ENCODE data around the gene MAGI3.

Gene MAGI3

DNA sequence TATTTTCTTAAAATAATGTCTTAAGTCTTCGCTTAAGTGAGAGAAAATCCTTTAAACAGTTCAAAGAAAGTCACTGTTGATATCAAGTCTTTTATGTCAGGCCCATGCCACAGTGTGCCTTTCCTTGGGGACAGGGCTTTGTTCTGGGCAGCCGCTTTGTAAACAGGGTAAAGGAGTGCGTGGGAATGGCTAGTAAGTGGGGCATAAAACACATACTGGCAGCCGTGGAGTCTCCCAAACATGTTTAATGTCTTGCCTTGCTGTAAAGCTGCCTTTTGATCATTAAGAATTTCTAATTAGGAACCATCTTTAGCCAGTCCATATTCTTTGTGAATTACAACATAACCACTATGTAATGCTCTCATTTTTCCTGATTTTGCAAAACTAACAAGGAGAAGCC lies 269.2 kb downstream of the MAGI3 start:
- Histone ChIP-seq H3K14ac (ENCODE audit: low read length) (no peak overlapping the region), H2AK5ac (ENCODE audit: low read depth, low read length) (no peak overlapping the region), H3K79me1 (ENCODE audit: low read depth, low read length) (no peaks in the 10 kb centered on the region), H3K27ac (replicated peaks; ENCODE audit: low read length) (no peak overlapping the region), H3K18ac (ENCODE audit: low read length) (no peak overlapping the region), H2AFZ (ENCODE audit: low read length) (no peak overlapping the region), H4K8ac (ENCODE audit: low read depth, low read length) (no peak overlapping the region), H3K23ac (ENCODE audit: low read depth, low read length, poor library complexity) (no peak overlapping the region), H2BK12ac (ENCODE audit: low read length) (no peak overlapping the region), H3K36me3 (replicated peaks in 1 of 2; ENCODE audit: control insufficient read depth in 2 of 2, insufficient read depth in 2 of 2, low read length in 2 of 2) (peaks cover 0 to 8% of the 10 kb centered on the region in 2 donors), H3K9ac (ENCODE audit: low read depth, low read length, poor library complexity) (no peak overlapping the region), H2BK15ac (ENCODE audit: low read length) (no peak overlapping the region), H3K4me1 (ENCODE audit: control insufficient read depth in 2 of 2, insufficient read depth in 1 of 2, low read depth in 1 of 2, low read length in 2 of 2) (peaks cover 0 to 5% of the 10 kb centered on the region in 2 donors), H4K91ac (ENCODE audit: low read depth, low read length, poor library complexity) (no peak overlapping the region), H3K4me2 (ENCODE audit: insufficient read depth, low read length, poor library complexity, severe bottlenecking) (no peak overlapping the region), H2BK120ac (ENCODE audit: low read depth, low read length) (no peak overlapping the region), H3K4ac (ENCODE audit: low read length) (no peak overlapping the region), H2BK5ac (ENCODE audit: low read length) (no peak overlapping the region), H3K9me3 (replicated peaks in 1 of 2; ENCODE audit: control insufficient read depth in 2 of 2, insufficient read depth in 1 of 2, low read depth in 1 of 2, low read length in 2 of 2) (no peaks in the 10 kb centered on the region), H3K4me3 (ENCODE audit: low read length in 2 of 2) (no peak overlapping the region), H3K27me3 (ENCODE audit: control insufficient read depth in 3 of 3, insufficient read depth in 3 of 3, low read depth in 1 of 3, low read length in 3 of 3) (no peaks in the 10 kb centered on the region)
- DNase-seq (ENCODE audit: low spot score) = no peak
- WGBS, 2 donors (ENCODE audit: extremely low coverage in 2 of 2, insufficient read length in 2 of 2, insufficient replicate concordance in 1 of 2) = no CpG with 5 or more reads among the region's 4 CpGs

GRCh38 chr1:113660088-113660487 lies 269.8 kb downstream of the MAGI3 start:
- H3K23ac ChIP-seq (ENCODE audit: low read depth, low read length, poor library complexity) = no peak overlapping the region
- no CpG with 5 or more reads among the region's 3 CpGs for WGBS, 2 donors (ENCODE audit: extremely low coverage in 2 of 2, insufficient read length in 2 of 2, insufficient replicate concordance in 1 of 2)
- H3K36me3 ChIP-seq (replicated peaks in 1 of 2; ENCODE audit: control insufficient read depth in 2 of 2, insufficient read depth in 2 of 2, low read length in 2 of 2) = peaks cover 0 to 8% of the 10 kb centered on the region in 2 donors
- no peak overlapping the region for H2AFZ ChIP-seq (ENCODE audit: low read length)
- no peak overlapping the region for H2BK120ac ChIP-seq (ENCODE audit: low read depth, low read length)
- H3K9ac ChIP-seq (ENCODE audit: low read depth, low read length, poor library complexity) = no peak overlapping the region
- no peaks in the 10 kb centered on the region for H3K9me3 ChIP-seq (replicated peaks in 1 of 2; ENCODE audit: control insufficient read depth in 2 of 2, insufficient read depth in 1 of 2, low read depth in 1 of 2, low read length in 2 of 2)
- H3K4ac ChIP-seq (ENCODE audit: low read length) = no peak overlapping the region
- peaks cover 0 to 5% of the 10 kb centered on the region in 2 donors for H3K4me1 ChIP-seq (ENCODE audit: control insufficient read depth in 2 of 2, insufficient read depth in 1 of 2, low read depth in 1 of 2, low read length in 2 of 2)
- H3K14ac ChIP-seq (ENCODE audit: low read length) = no peak overlapping the region
- H2BK15ac ChIP-seq (ENCODE audit: low read length) = no peak overlapping the region
- no peak overlapping the region for H2AK5ac ChIP-seq (ENCODE audit: low read depth, low read length)
- no peaks in the 10 kb centered on the region for H3K27me3 ChIP-seq (ENCODE audit: control insufficient read depth in 3 of 3, insufficient read depth in 3 of 3, low read depth in 1 of 3, low read length in 3 of 3)
- no peak overlapping the region for H2BK12ac ChIP-seq (ENCODE audit: low read length)
- no peak overlapping the region for H3K27ac ChIP-seq (replicated peaks; ENCODE audit: low read length)
- H3K4me2 ChIP-seq (ENCODE audit: insufficient read depth, low read length, poor library complexity, severe bottlenecking) = no peak overlapping the region
- H2BK5ac ChIP-seq (ENCODE audit: low read length) = no peak overlapping the region
- no peak for DNase-seq (ENCODE audit: low spot score)
- no peak overlapping the region for H4K91ac ChIP-seq (ENCODE audit: low read depth, low read length, poor library complexity)
- no peak overlapping the region for H3K18ac ChIP-seq (ENCODE audit: low read length)
- no peak overlapping the region for H4K8ac ChIP-seq (ENCODE audit: low read depth, low read length)
- no peaks in the 10 kb centered on the region for H3K79me1 ChIP-seq (ENCODE audit: low read depth, low read length)
- no peak overlapping the region for H3K4me3 ChIP-seq (ENCODE audit: low read length in 2 of 2)

GRCh38 chr1:113662101-113662500 lies 271.8 kb downstream of the MAGI3 start:
- WGBS, 2 donors (ENCODE audit: extremely low coverage in 2 of 2, insufficient read length in 2 of 2, insufficient replicate concordance in 1 of 2) = no CpG with 5 or more reads among the region's 1 CpG
- H3K4me1 ChIP-seq (ENCODE audit: control insufficient read depth in 2 of 2, insufficient read depth in 1 of 2, low read depth in 1 of 2, low read length in 2 of 2) = peaks cover 0 to 5% of the 10 kb centered on the region in 2 donors
- H2AK5ac ChIP-seq (ENCODE audit: low read depth, low read length) = no peak overlapping the region
- no peak overlapping the region for H3K27ac ChIP-seq (replicated peaks; ENCODE audit: low read length)
- no peaks in the 10 kb centered on the region for H3K9me3 ChIP-seq (replicated peaks in 1 of 2; ENCODE audit: control insufficient read depth in 2 of 2, insufficient read depth in 1 of 2, low read depth in 1 of 2, low read length in 2 of 2)
- H3K4ac ChIP-seq (ENCODE audit: low read length) = no peak overlapping the region
- H2BK5ac ChIP-seq (ENCODE audit: low read length) = no peak overlapping the region
- no peak overlapping the region for H4K8ac ChIP-seq (ENCODE audit: low read depth, low read length)
- H3K36me3 ChIP-seq (replicated peaks in 1 of 2; ENCODE audit: control insufficient read depth in 2 of 2, insufficient read depth in 2 of 2, low read length in 2 of 2) = peaks cover 2 to 8% of the 10 kb centered on the region in 2 donors
- no peak overlapping the region for H2BK12ac ChIP-seq (ENCODE audit: low read length)
- H3K9ac ChIP-seq (ENCODE audit: low read depth, low read length, poor library complexity) = no peak overlapping the region
- no peaks in the 10 kb centered on the region for H3K27me3 ChIP-seq (ENCODE audit: control insufficient read depth in 3 of 3, insufficient read depth in 3 of 3, low read depth in 1 of 3, low read length in 3 of 3)
- H2BK120ac ChIP-seq (ENCODE audit: low read depth, low read length) = no peak overlapping the region
- H3K4me3 ChIP-seq (ENCODE audit: low read length in 2 of 2) = no peak overlapping the region
- DNase-seq (ENCODE audit: low spot score) = no peak
- H3K4me2 ChIP-seq (ENCODE audit: insufficient read depth, low read length, poor library complexity, severe bottlenecking) = no peak overlapping the region
- H2AFZ ChIP-seq (ENCODE audit: low read length) = no peak overlapping the region
- H2BK15ac ChIP-seq (ENCODE audit: low read length) = no peak overlapping the region
- H3K14ac ChIP-seq (ENCODE audit: low read length) = no peak overlapping the region
- no peak overlapping the region for H3K18ac ChIP-seq (ENCODE audit: low read length)
- H4K91ac ChIP-seq (ENCODE audit: low read depth, low read length, poor library complexity) = no peak overlapping the region
- no peak overlapping the region for H3K23ac ChIP-seq (ENCODE audit: low read depth, low read length, poor library complexity)
- H3K79me1 ChIP-seq (ENCODE audit: low read depth, low read length) = no peaks in the 10 kb centered on the region

DNA sequence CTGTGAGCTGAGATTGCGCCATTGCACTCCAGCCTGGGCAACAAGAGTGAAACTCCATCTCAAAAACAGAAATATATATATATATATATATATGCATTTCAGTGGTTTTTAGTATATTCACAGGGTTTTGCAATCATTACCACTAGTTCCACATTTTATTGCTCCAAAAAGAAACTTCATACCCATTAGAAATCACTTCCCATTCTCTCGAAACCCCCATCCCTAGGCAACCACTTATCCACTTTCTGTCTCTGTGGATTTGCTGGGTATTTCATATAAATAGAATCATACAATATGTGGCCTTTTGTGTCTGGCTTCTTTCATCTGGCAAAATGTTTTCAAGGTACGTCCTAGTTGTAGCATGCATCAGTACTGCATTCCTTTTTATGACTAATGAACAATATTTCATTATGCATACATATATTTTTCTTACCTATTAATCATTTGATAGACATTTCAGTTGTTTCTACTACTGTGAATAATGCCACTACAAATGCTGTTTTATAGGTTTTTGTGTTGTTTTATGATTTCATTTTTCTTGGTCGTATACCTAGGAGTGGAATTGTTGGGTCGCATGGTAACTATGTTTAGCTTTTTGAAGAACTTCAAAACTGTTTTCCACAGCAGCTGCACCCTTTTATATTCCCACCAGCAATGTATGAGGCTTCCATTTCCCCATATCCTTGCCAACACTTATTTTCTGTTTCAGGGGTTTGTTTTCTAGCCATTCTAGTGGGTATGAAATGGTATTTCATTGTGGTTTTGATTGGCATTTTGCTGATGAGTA lies 273.0 kb downstream of the MAGI3 start:
- H3K4me2 ChIP-seq (ENCODE audit: insufficient read depth, low read length, poor library complexity, severe bottlenecking) = no peak overlapping the region
- H3K4ac ChIP-seq (ENCODE audit: low read length) = no peak overlapping the region
- no CpG with 5 or more reads among the region's 5 CpGs for WGBS, 2 donors (ENCODE audit: extremely low coverage in 2 of 2, insufficient read length in 2 of 2, insufficient replicate concordance in 1 of 2)
- H3K79me1 ChIP-seq (ENCODE audit: low read depth, low read length) = no peaks in the 10 kb centered on the region
- H2BK12ac ChIP-seq (ENCODE audit: low read length) = no peak overlapping the region
- H3K27me3 ChIP-seq (ENCODE audit: control insufficient read depth in 3 of 3, insufficient read depth in 3 of 3, low read depth in 1 of 3, low read length in 3 of 3) = no peaks in the 10 kb centered on the region
- H3K36me3 ChIP-seq (replicated peaks in 1 of 2; ENCODE audit: control insufficient read depth in 2 of 2, insufficient read depth in 2 of 2, low read length in 2 of 2) = peaks cover 2 to 8% of the 10 kb centered on the region in 2 donors
- no peak overlapping the region for H4K91ac ChIP-seq (ENCODE audit: low read depth, low read length, poor library complexity)
- H3K4me3 ChIP-seq (ENCODE audit: low read length in 2 of 2) = no peak overlapping the region
- no peak overlapping the region for H3K27ac ChIP-seq (replicated peaks; ENCODE audit: low read length)
- H3K18ac ChIP-seq (ENCODE audit: low read length) = no peak overlapping the region
- no peak overlapping the region for H2BK120ac ChIP-seq (ENCODE audit: low read depth, low read length)
- H2BK15ac ChIP-seq (ENCODE audit: low read length) = no peak overlapping the region
- peaks cover 0 to 5% of the 10 kb centered on the region in 2 donors for H3K4me1 ChIP-seq (ENCODE audit: control insufficient read depth in 2 of 2, insufficient read depth in 1 of 2, low read depth in 1 of 2, low read length in 2 of 2)
- no peak overlapping the region for H2AK5ac ChIP-seq (ENCODE audit: low read depth, low read length)
- H2BK5ac ChIP-seq (ENCODE audit: low read length) = no peak overlapping the region
- no peak overlapping the region for H3K9ac ChIP-seq (ENCODE audit: low read depth, low read length, poor library complexity)
- H3K9me3 ChIP-seq (replicated peaks in 1 of 2; ENCODE audit: control insufficient read depth in 2 of 2, insufficient read depth in 1 of 2, low read depth in 1 of 2, low read length in 2 of 2) = no peaks in the 10 kb centered on the region
- H3K23ac ChIP-seq (ENCODE audit: low read depth, low read length, poor library complexity) = no peak overlapping the region
- H4K8ac ChIP-seq (ENCODE audit: low read depth, low read length) = no peak overlapping the region
- H3K14ac ChIP-seq (ENCODE audit: low read length) = no peak overlapping the region
- DNase-seq (ENCODE audit: low spot score) = no peak
- no peak overlapping the region for H2AFZ ChIP-seq (ENCODE audit: low read length)
